ENCODE data around the gene PTPRT.

DNA sequence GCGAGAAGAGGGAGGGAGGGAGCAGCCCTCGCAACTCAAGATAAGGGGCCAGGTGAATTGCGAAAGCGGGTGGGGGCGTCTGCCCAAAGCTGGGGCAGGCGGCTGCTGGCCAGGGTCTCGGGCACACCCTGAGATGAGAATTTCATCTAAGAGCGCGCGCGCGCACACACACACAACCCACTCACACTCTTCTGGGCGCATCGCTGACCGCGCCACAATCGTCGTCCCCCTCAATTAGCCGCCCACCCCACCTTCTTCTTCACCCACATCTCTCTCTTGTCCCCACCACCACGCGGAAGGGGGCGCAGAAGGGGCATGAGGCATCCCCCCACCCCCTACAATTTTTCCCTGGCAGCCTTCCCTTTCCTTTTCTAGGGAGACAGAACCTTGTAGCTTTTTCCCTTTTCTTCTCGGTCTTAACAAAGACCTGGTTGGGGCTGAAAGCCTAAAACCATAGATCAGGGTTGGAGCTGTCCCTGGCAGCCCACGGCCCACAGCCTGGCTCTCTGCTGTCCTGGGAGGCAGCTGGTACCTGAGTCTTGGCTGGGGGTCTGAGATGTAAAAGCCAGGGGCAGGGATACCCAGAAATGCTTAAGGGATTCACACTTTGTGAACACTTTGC, 737 bp upstream of the PTPRT start:
- TF ChIP-seq, protein P1, sequence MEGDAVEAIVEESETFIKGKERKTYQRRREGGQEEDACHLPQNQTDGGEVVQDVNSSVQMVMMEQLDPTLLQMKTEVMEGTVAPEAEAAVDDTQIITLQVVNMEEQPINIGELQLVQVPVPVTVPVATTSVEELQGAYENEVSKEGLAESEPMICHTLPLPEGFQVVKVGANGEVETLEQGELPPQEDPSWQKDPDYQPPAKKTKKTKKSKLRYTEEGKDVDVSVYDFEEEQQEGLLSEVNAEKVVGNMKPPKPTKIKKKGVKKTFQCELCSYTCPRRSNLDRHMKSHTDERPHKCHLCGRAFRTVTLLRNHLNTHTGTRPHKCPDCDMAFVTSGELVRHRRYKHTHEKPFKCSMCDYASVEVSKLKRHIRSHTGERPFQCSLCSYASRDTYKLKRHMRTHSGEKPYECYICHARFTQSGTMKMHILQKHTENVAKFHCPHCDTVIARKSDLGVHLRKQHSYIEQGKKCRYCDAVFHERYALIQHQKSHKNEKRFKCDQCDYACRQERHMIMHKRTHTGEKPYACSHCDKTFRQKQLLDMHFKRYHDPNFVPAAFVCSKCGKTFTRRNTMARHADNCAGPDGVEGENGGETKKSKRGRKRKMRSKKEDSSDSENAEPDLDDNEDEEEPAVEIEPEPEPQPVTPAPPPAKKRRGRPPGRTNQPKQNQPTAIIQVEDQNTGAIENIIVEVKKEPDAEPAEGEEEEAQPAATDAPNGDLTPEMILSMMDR (conservative IDR thresholded peaks at IDR 0.05; ENCODE audit: low read depth, low read length), result no peak
- TF ChIP-seq POLR2A (IDR thresholded peaks at IDR 0.05; ENCODE audit: low read depth, low read length) (no peak), RAD21 (IDR thresholded peaks at IDR 0.05; ENCODE audit: low read length) (no peak), MXI1 (IDR thresholded peaks at IDR 0.05; ENCODE audit: borderline replicate concordance, low read depth, low read length) (no peak), RFX5 (IDR thresholded peaks at IDR 0.05; ENCODE audit: low read depth, low read length) (no peak), FOS (IDR thresholded peaks at IDR 0.05; ENCODE audit: low read depth, low read length) (no peak), CEBPB (IDR thresholded peaks at IDR 0.05; ENCODE audit: low read depth, low read length) (no peak), SMC3 (IDR thresholded peaks at IDR 0.05; ENCODE audit: low read depth, low read length) (no peak)
- TF ChIP-seq, protein P2, sequence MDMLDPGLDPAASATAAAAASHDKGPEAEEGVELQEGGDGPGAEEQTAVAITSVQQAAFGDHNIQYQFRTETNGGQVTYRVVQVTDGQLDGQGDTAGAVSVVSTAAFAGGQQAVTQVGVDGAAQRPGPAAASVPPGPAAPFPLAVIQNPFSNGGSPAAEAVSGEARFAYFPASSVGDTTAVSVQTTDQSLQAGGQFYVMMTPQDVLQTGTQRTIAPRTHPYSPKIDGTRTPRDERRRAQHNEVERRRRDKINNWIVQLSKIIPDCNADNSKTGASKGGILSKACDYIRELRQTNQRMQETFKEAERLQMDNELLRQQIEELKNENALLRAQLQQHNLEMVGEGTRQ (IDR thresholded peaks at IDR 0.05; ENCODE audit: low read depth, low read length), result no peak
- TF ChIP-seq, protein P3, sequence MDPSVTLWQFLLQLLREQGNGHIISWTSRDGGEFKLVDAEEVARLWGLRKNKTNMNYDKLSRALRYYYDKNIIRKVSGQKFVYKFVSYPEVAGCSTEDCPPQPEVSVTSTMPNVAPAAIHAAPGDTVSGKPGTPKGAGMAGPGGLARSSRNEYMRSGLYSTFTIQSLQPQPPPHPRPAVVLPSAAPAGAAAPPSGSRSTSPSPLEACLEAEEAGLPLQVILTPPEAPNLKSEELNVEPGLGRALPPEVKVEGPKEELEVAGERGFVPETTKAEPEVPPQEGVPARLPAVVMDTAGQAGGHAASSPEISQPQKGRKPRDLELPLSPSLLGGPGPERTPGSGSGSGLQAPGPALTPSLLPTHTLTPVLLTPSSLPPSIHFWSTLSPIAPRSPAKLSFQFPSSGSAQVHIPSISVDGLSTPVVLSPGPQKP (IDR thresholded peaks at IDR 0.05; ENCODE audit: borderline replicate concordance, low read depth, low read length), result no peak

Measured in IMR-90 (cell line).